Measurements from ENCODE around the gene KREMEN2. TPM values are rescaled to one million over a fixed set of nuclear protein-coding genes. Genes with fewer than 3 reads are reported as not detected.
A peak's percentile ranks its signal among the peaks of the same experiment; 100 is the strongest.

Gene KREMEN2
- total and polyA plus RNA-seq, 9 of the 15 experiments (the other 6 are each of a cell fraction or from before 2014, with no cell fraction given): 0.04 to 7.7 (median 1.5) TPM; not detected in 1

DNA sequence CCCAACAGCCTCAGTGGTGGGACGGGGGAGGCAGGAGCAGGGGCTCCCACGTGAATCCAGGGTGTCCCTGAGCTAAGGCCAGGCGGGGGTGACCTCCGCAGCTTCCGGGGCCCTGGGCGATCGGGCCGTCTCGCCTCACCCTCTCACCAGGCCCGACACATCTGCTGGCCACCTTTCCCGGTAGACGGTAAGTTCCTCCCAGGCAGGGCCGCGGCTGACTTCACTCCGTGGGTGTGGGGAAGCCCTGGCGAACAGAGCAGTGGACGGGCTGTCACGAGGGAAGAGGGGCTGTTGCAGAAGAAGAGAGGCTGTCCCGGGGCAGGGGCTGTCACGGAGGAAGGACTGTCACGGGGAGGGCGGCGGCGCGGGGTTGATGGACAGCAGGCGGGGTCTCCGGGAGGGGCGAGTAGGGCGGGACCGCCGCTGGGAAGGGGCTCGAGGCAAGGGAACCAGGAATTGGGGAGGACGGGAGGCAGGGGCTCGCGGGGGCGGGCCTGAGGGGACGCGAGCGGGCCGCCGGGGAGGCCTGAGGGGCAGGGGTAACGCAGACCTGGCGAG lies 15.7 kb downstream of the KREMEN2 start (continued):
- TF ChIP-seq, protein P1, sequence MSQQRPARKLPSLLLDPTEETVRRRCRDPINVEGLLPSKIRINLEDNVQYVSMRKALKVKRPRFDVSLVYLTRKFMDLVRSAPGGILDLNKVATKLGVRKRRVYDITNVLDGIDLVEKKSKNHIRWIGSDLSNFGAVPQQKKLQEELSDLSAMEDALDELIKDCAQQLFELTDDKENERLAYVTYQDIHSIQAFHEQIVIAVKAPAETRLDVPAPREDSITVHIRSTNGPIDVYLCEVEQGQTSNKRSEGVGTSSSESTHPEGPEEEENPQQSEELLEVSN (IDR thresholded peaks at IDR 0.05; ENCODE audit: borderline replicate concordance in 1 of 2, extremely low read depth in 1 of 2, insufficient read depth in 1 of 2, insufficient read length in 1 of 2, low read depth in 1 of 2, low read length in 1 of 2, poor library complexity in 1 of 2, severe bottlenecking in 1 of 2): no peak
- TF ChIP-seq, protein P2, sequence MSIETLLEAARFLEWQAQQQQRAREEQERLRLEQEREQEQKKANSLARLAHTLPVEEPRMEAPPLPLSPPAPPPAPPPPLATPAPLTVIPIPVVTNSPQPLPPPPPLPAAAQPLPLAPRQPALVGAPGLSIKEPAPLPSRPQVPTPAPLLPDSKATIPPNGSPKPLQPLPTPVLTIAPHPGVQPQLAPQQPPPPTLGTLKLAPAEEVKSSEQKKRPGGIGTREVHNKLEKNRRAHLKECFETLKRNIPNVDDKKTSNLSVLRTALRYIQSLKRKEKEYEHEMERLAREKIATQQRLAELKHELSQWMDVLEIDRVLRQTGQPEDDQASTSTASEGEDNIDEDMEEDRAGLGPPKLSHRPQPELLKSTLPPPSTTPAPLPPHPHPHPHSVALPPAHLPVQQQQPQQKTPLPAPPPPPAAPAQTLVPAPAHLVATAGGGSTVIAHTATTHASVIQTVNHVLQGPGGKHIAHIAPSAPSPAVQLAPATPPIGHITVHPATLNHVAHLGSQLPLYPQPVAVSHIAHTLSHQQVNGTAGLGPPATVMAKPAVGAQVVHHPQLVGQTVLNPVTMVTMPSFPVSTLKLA (conservative IDR thresholded peaks at IDR 0.05): peak in 1 of 2 experiments; percentile 54; a peak in 1 of 4 replicates
- TF ChIP-seq RBM34 (IDR thresholded peaks at IDR 0.05; ENCODE audit: borderline replicate concordance, insufficient read depth, low read length) (no peak), CREM (IDR thresholded peaks at IDR 0.05; ENCODE audit: low read depth) (peak; percentile 4; the same call in 1 of the 2 replicates), EGR1 (conservative IDR thresholded peaks at IDR 0.05) (0 out of 2 replicates have a peak, but pooled peaks have one; percentile 5), SETDB1 (IDR thresholded peaks at IDR 0.05; ENCODE audit: low read length) (no peak), MYBL2 (IDR thresholded peaks at IDR 0.05; ENCODE audit: low read depth) (no peak), MYBL2 (CRISPR knock-in tag; IDR thresholded peaks at IDR 0.05; ENCODE audit: borderline replicate concordance) (0 out of 2 replicates have a peak, but pooled peaks have one; percentile 60), USF2 (CRISPR knock-in tag; IDR thresholded peaks at IDR 0.05) (0 out of 2 replicates have a peak, but pooled peaks have one; percentile 20), FOXK2 (conservative IDR thresholded peaks at IDR 0.05 in 1 of 2, IDR thresholded peaks at IDR 0.05 in 1 of 2; ENCODE audit: low read depth in 2 of 2) (no peak), HMG20B (CRISPR knock-in tag; IDR thresholded peaks at IDR 0.05) (no peak), FOXP4 (CRISPR knock-in tag; IDR thresholded peaks at IDR 0.05; ENCODE audit: borderline replicate concordance) (no peak)

Data from K562 (cell line).